ENCODE data around the gene IL22RA1.

The IL22RA1 gene

GRCh38 chr1:24126018-24126671 lies 16.8 kb downstream of the IL22RA1 start:
- Histone ChIP-seq H4K91ac (ENCODE audit: low read depth, low read length, poor library complexity) (no peak overlapping the region), H2AFZ (ENCODE audit: low read length) (no peak overlapping the region), H2BK5ac (ENCODE audit: low read length) (no peak overlapping the region), H2BK12ac (ENCODE audit: low read length) (no peak overlapping the region), H3K14ac (ENCODE audit: low read length) (no peak overlapping the region), H3K4me1 (ENCODE audit: control insufficient read depth in 2 of 2, insufficient read depth in 1 of 2, low read depth in 1 of 2, low read length in 2 of 2) (no peaks in the 10 kb centered on the region), H3K27me3 (ENCODE audit: control insufficient read depth in 3 of 3, insufficient read depth in 3 of 3, low read depth in 1 of 3, low read length in 3 of 3) (peaks cover 0 to 2% (median 0%) of the 10 kb centered on the region in 3 experiments), H3K9me3 (replicated peaks in 1 of 2; ENCODE audit: control insufficient read depth in 2 of 2, insufficient read depth in 1 of 2, low read depth in 1 of 2, low read length in 2 of 2) (peaks cover 0 to 2% of the 10 kb centered on the region in 2 donors), H2BK120ac (ENCODE audit: low read depth, low read length) (no peak overlapping the region), H3K79me1 (ENCODE audit: low read depth, low read length) (no peaks in the 10 kb centered on the region), H3K23ac (ENCODE audit: low read depth, low read length, poor library complexity) (no peak overlapping the region), H3K36me3 (replicated peaks in 1 of 2; ENCODE audit: control insufficient read depth in 2 of 2, insufficient read depth in 2 of 2, low read length in 2 of 2) (no peaks in the 10 kb centered on the region), H3K27ac (replicated peaks; ENCODE audit: low read length) (no peak overlapping the region), H3K9ac (ENCODE audit: low read depth, low read length, poor library complexity) (no peak overlapping the region), H2AK5ac (ENCODE audit: low read depth, low read length) (no peak overlapping the region), H3K4ac (ENCODE audit: low read length) (no peak overlapping the region), H3K18ac (ENCODE audit: low read length) (no peak overlapping the region), H2BK15ac (ENCODE audit: low read length) (no peak overlapping the region), H3K4me3 (ENCODE audit: low read length in 2 of 2) (peak overlapping the region in 1 of 2 donors; percentile 13), H3K4me2 (ENCODE audit: insufficient read depth, low read length, poor library complexity, severe bottlenecking) (no peak overlapping the region), H4K8ac (ENCODE audit: low read depth, low read length) (no peak overlapping the region)
- WGBS, 2 donors (ENCODE audit: extremely low coverage in 2 of 2, insufficient read length in 2 of 2, insufficient replicate concordance in 1 of 2), result no CpG with 5 or more reads among the region's 6 CpGs
- DNase-seq (ENCODE audit: low spot score), result no peak

- no peaks in the 10 kb centered on the region for H3K36me3 ChIP-seq (replicated peaks in 1 of 2; ENCODE audit: control insufficient read depth in 2 of 2, insufficient read depth in 2 of 2, low read length in 2 of 2)
- no CpG with 5 or more reads among the region's 4 CpGs for WGBS, 2 donors (ENCODE audit: extremely low coverage in 2 of 2, insufficient read length in 2 of 2, insufficient replicate concordance in 1 of 2)
- H2BK12ac ChIP-seq (ENCODE audit: low read length), result no peak overlapping the region
- no peak overlapping the region for H3K27ac ChIP-seq (replicated peaks; ENCODE audit: low read length)
- H2AFZ ChIP-seq (ENCODE audit: low read length), result no peak overlapping the region
- H3K14ac ChIP-seq (ENCODE audit: low read length), result no peak overlapping the region
- no peaks in the 10 kb centered on the region for H3K79me1 ChIP-seq (ENCODE audit: low read depth, low read length)
- H3K4ac ChIP-seq (ENCODE audit: low read length), result no peak overlapping the region
- H3K9ac ChIP-seq (ENCODE audit: low read depth, low read length, poor library complexity), result no peak overlapping the region
- no peak overlapping the region for H2BK15ac ChIP-seq (ENCODE audit: low read length)
- H3K4me1 ChIP-seq (ENCODE audit: control insufficient read depth in 2 of 2, insufficient read depth in 1 of 2, low read depth in 1 of 2, low read length in 2 of 2), result peaks cover 0 to 3% of the 10 kb centered on the region in 2 donors
- no peak overlapping the region for H2BK120ac ChIP-seq (ENCODE audit: low read depth, low read length)
- no peak overlapping the region for H4K8ac ChIP-seq (ENCODE audit: low read depth, low read length)
- no peak overlapping the region for H2BK5ac ChIP-seq (ENCODE audit: low read length)
- no peak overlapping the region for H3K4me2 ChIP-seq (ENCODE audit: insufficient read depth, low read length, poor library complexity, severe bottlenecking)
- peaks cover 0 to 2% of the 10 kb centered on the region in 2 donors for H3K9me3 ChIP-seq (replicated peaks in 1 of 2; ENCODE audit: control insufficient read depth in 2 of 2, insufficient read depth in 1 of 2, low read depth in 1 of 2, low read length in 2 of 2)
- H3K4me3 ChIP-seq (ENCODE audit: low read length in 2 of 2), result no peak overlapping the region
- no peak overlapping the region for H4K91ac ChIP-seq (ENCODE audit: low read depth, low read length, poor library complexity)
- peaks cover 0 to 2% (median 0%) of the 10 kb centered on the region in 3 experiments for H3K27me3 ChIP-seq (ENCODE audit: control insufficient read depth in 3 of 3, insufficient read depth in 3 of 3, low read depth in 1 of 3, low read length in 3 of 3)
- DNase-seq (ENCODE audit: low spot score), result no peak
- H3K18ac ChIP-seq (ENCODE audit: low read length), result no peak overlapping the region
- no peak overlapping the region for H2AK5ac ChIP-seq (ENCODE audit: low read depth, low read length)
- no peak overlapping the region for H3K23ac ChIP-seq (ENCODE audit: low read depth, low read length, poor library complexity)
Observed at GRCh38 chr1:24125456-24125855, 17.5 kb downstream of the IL22RA1 start.

GRCh38 chr1:24124980-24125379 lies 18.0 kb downstream of the IL22RA1 start:
- H2BK120ac ChIP-seq (ENCODE audit: low read depth, low read length), result no peak overlapping the region
- H2BK15ac ChIP-seq (ENCODE audit: low read length), result no peak overlapping the region
- no peaks in the 10 kb centered on the region for H3K79me1 ChIP-seq (ENCODE audit: low read depth, low read length)
- H3K36me3 ChIP-seq (replicated peaks in 1 of 2; ENCODE audit: control insufficient read depth in 2 of 2, insufficient read depth in 2 of 2, low read length in 2 of 2), result no peaks in the 10 kb centered on the region
- no peak overlapping the region for H2BK5ac ChIP-seq (ENCODE audit: low read length)
- H3K23ac ChIP-seq (ENCODE audit: low read depth, low read length, poor library complexity), result no peak overlapping the region
- no peak overlapping the region for H3K4me2 ChIP-seq (ENCODE audit: insufficient read depth, low read length, poor library complexity, severe bottlenecking)
- no CpG with 5 or more reads among the region's 2 CpGs for WGBS, 2 donors (ENCODE audit: extremely low coverage in 2 of 2, insufficient read length in 2 of 2, insufficient replicate concordance in 1 of 2)
- no peak overlapping the region for H3K14ac ChIP-seq (ENCODE audit: low read length)
- no peak overlapping the region for H2AK5ac ChIP-seq (ENCODE audit: low read depth, low read length)
- H3K27me3 ChIP-seq (ENCODE audit: control insufficient read depth in 3 of 3, insufficient read depth in 3 of 3, low read depth in 1 of 3, low read length in 3 of 3), result peaks cover 0 to 2% (median 0%) of the 10 kb centered on the region in 3 experiments
- no peak overlapping the region for H3K27ac ChIP-seq (replicated peaks; ENCODE audit: low read length)
- no peak overlapping the region for H4K8ac ChIP-seq (ENCODE audit: low read depth, low read length)
- no peak overlapping the region for H2AFZ ChIP-seq (ENCODE audit: low read length)
- H4K91ac ChIP-seq (ENCODE audit: low read depth, low read length, poor library complexity), result no peak overlapping the region
- H3K9ac ChIP-seq (ENCODE audit: low read depth, low read length, poor library complexity), result no peak overlapping the region
- H3K18ac ChIP-seq (ENCODE audit: low read length), result no peak overlapping the region
- no peak for DNase-seq (ENCODE audit: low spot score)
- H3K9me3 ChIP-seq (replicated peaks in 1 of 2; ENCODE audit: control insufficient read depth in 2 of 2, insufficient read depth in 1 of 2, low read depth in 1 of 2, low read length in 2 of 2), result no peaks in the 10 kb centered on the region
- no peak overlapping the region for H3K4me3 ChIP-seq (ENCODE audit: low read length in 2 of 2)
- H3K4ac ChIP-seq (ENCODE audit: low read length), result no peak overlapping the region
- peaks cover 0 to 3% of the 10 kb centered on the region in 2 donors for H3K4me1 ChIP-seq (ENCODE audit: control insufficient read depth in 2 of 2, insufficient read depth in 1 of 2, low read depth in 1 of 2, low read length in 2 of 2)
- no peak overlapping the region for H2BK12ac ChIP-seq (ENCODE audit: low read length)

- Histone ChIP-seq H2AFZ (ENCODE audit: low read length) (no peak overlapping the region), H2AK5ac (ENCODE audit: low read depth, low read length) (no peak overlapping the region), H3K36me3 (replicated peaks in 1 of 2; ENCODE audit: control insufficient read depth in 2 of 2, insufficient read depth in 2 of 2, low read length in 2 of 2) (no peaks in the 10 kb centered on the region), H2BK120ac (ENCODE audit: low read depth, low read length) (no peak overlapping the region), H3K79me1 (ENCODE audit: low read depth, low read length) (no peaks in the 10 kb centered on the region), H3K4me3 (ENCODE audit: low read length in 2 of 2) (no peak overlapping the region), H3K9me3 (replicated peaks in 1 of 2; ENCODE audit: control insufficient read depth in 2 of 2, insufficient read depth in 1 of 2, low read depth in 1 of 2, low read length in 2 of 2) (no peaks in the 10 kb centered on the region), H2BK15ac (ENCODE audit: low read length) (no peak overlapping the region), H3K23ac (ENCODE audit: low read depth, low read length, poor library complexity) (no peak overlapping the region), H3K27me3 (ENCODE audit: control insufficient read depth in 3 of 3, insufficient read depth in 3 of 3, low read depth in 1 of 3, low read length in 3 of 3) (peaks cover 0 to 6% (median 0%) of the 10 kb centered on the region in 3 experiments), H3K14ac (ENCODE audit: low read length) (no peak overlapping the region), H3K27ac (replicated peaks; ENCODE audit: low read length) (no peak overlapping the region), H3K4me2 (ENCODE audit: insufficient read depth, low read length, poor library complexity, severe bottlenecking) (no peak overlapping the region), H2BK12ac (ENCODE audit: low read length) (no peak overlapping the region), H3K18ac (ENCODE audit: low read length) (no peak overlapping the region), H2BK5ac (ENCODE audit: low read length) (no peak overlapping the region), H3K9ac (ENCODE audit: low read depth, low read length, poor library complexity) (no peak overlapping the region), H4K8ac (ENCODE audit: low read depth, low read length) (no peak overlapping the region), H3K4me1 (ENCODE audit: control insufficient read depth in 2 of 2, insufficient read depth in 1 of 2, low read depth in 1 of 2, low read length in 2 of 2) (peaks cover 0 to 3% of the 10 kb centered on the region in 2 donors), H3K4ac (ENCODE audit: low read length) (no peak overlapping the region), H4K91ac (ENCODE audit: low read depth, low read length, poor library complexity) (no peak overlapping the region)
- WGBS, 2 donors (ENCODE audit: extremely low coverage in 2 of 2, insufficient read length in 2 of 2, insufficient replicate concordance in 1 of 2), result no CpG with 5 or more reads among the region's 6 CpGs
- DNase-seq (ENCODE audit: low spot score), result no peak
Observed at GRCh38 chr1:24123611-24124010, 19.3 kb downstream of the IL22RA1 start.

Measured in neuronal stem cell (in vitro differentiated cells).